Fibroblast of skin of abdomen (primary cell): ENCODE measurements around the gene SIAE.
A peak's percentile ranks its signal among the peaks of the same experiment; 100 is the strongest.
"Not testable (repeated sequence)": the region's sequence is repeated elsewhere in the genome, so short reads cannot be mapped to it uniquely, and the experiment has no call there.

ENCODE experiments used
- DNase-seq: peaks from one replicate; pipeline ENCODE4 v3.0.0-alpha.2; 2013

SIAE gene

DNA sequence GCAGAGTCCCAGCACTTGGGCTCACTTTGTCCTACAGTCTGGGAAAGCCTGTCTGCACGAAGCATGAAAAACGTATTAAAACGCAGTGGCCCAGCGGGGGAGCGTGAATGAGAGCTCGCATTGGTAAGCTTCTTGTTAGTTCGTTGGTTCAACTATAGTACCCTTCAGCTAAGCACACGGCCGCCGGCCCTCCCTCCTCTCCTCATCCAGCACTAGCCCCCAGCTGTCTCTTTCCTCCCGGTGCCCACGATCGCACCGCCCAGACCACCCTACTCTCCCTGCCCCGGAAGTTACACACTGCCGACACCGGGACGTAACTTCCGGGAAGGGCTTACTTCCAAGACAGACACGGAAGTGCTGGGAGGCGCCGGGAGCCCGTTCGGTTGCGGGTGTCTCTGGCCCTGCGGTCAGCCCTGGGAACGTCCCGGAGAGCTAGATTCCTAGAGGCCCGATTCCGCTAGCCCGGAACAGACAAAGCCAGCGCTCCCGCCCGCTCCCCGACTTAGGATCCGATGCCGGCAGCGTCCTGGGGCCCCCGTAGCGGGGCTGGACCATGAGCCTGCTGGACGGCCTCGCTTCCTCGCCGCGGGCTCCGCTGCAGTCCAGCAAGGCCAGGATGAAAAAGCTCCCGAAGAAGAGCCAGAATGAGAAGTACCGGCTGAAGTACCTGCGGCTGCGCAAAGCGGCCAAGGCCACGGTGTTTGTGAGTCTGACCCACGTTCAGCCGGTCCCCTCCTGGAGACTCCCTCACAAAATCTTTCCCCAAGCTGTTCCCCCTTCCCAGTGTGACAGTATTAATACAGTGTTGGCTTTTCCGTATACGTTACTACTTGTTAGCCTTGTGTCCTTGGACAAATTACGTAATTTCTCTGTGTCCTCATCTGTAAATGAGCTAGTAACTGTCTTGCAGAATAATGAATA, 50.7 kb downstream of the SIAE start, which contains the start of gene TBRG1:
TSS of gene TBRG1 (plus strand) at position 334 of the 921 bp plus-strand sequence. CDS start at position 554, 220 bp downstream.
- DNase-seq, result peak; percentile 93

DNA sequence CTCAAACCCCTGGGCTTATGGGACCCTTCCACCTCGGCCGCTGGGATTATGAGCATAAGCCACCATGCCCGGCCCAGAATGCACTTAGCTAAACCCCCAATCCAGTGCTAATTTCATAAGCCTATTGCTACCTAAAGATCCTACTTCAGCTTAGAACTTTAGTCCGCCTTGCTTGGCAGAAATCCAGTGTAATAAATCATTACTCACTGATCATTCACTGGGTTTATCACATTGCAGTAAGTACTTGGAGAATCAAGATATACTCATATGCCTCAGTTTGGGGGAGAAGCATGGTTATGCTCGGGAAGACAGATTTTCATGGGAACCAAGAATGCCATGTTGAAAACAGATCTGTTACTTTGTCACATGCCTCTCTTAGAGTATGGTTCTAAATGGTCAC, 54.7 kb downstream of the SIAE start:
- no peak for DNase-seq

DNA sequence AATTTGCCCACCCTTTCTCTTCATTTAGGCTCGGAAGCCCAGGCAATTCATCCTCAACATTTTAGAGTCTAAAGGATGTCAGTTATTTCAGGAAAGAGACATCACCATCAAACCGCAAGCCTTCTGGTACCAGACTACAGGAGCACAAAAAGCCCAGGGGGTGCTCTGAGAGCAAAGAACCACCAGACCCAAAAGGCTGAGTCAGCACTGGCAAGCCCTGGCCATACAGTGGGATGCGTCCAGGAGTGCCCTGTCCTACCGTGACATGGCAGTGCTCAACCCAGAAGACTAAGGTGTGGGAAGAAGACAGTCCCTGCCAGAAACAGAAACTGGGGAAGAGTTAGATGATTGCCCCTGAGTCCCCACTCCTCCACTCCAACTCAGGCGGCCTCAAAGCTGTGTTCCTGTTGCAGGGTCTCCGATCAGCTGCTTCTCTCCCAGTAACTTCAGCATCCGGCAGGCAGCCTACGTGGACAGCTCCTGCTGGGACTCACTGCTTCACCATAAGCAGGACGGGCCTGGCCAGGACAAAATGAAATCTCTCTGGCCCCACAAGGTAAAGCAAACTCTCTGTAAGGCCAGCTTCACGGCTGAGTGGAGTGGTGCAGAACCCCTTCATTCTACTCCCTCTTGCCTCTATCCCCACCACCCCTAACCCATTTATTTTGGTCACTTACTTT, 60.8 kb downstream of the SIAE start:
- DNase-seq, result no peak

DNA sequence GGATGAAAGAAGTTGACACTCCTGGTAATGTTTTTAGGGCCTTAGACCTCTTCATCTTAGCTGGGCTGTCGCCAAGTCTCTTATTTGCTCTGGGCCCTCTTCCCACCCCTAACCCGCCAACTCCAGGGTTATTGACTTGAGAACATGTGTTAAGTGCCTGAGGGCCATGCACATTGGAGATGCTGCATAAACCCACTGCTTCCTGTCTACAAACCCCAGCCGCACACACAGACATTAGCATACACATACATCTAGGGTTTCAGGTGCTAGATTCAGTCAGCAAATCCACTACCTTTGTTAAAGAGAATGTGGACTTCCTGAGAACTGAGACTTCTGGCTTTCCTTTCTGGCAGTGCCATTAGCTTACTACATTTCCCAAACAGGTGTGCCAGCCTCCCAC, 61.5 kb downstream of the SIAE start:
- DNase-seq, result no peak

DNA sequence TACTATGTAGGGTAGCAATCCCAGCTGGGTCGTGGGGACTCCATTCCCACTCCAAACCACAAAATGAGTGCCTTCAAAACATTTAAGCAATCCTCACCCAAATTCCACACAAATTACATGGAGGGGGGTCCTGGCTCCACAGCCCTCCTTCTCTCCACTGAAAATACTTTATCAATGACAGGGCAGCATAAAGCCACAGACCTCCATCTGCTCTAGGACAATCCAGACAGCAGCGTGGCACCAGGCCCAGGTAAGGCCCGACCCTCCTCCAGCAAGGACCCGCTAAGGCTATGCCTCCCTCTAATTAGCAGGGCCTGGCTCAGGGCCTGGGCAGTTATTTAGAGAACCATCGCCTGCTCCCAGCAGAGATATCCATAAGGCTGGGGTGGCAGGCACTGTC, 62.5 kb downstream of the SIAE start, which contains the start of gene PANX3:
TSS of gene PANX3 (plus strand) at position 365 of the 400 bp plus-strand sequence. CDS start 129 bp downstream, outside the sequence.
- peak; percentile 69 for DNase-seq

DNA sequence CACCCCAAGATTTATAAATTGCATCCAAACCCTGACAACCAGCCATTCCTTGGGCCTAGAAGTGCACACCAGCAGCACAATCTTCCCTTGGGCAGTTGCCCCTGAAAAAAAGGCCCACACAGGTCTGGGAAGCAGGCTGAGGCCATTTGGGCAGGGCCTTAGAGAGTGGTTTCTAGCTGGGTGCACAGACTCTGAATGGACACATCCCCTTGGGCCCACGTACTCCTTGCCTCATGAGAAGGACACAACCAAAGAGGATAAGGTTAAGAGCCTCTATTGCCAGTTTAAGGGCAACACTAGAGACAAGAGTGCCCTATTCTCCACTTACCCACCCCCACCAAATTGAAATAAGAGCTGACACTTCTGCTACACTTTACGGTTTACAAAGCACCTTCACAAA, 63.2 kb downstream of the SIAE start:
- no peak for DNase-seq

DNA sequence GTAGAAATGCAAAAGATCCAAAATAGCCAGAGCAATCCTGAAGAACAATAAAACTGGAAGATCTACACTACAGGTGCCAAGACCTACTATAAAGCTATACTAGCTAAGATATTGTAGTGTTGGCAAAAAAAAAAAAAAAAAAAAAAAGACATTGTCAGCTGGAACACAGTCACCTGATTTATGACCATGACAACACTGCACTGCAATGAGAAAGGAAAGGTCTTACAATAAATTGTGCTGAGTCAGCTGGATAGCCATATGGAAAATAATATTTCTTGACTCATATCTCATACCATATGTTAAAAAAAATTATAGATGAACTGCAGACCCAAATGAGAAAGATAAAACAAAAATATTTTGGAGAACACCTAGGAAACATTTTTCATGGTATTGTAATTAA, 65.4 kb downstream of the SIAE start:
- DNase-seq, result peak; percentile 31

DNA sequence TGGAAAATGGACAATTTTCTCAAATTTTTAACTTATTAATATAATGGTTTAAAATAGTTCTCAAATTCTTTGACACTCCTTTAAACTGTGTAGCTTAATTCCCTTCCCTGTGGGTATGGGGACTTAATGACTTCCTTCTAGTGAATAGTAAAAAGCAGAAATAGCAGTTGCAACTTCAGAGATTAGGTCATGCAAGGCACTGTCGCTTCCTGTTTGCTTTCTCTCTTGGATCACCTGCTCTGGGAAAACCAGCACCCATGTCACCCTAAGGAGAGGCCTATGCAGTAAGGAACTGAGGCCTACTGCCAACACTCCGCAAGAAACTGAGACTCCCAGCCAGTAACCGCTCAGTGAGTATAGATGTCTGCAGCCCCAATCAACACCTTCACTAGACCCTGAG, 67.8 kb downstream of the SIAE start:
- no peak for DNase-seq

DNA sequence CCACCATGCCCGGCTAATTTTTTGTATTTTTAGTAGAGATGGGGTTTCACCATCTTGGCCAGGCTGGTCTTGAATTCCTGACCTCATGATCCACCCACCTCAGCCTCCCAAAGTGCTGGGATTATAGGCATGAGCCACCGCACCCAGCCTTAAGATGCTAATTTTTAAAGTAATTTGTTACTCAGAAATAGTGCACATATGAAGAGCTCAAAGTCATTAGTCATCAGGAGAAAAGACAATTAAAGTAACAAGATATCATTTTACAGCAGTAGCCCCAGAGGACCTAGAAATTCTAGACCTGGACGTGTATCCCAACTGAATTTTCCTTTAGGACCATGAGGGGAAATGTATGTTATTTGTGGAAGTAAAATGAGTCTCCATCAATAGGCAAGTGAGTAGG, 70.8 kb downstream of the SIAE start:
- not testable (repeated sequence) for DNase-seq

DNA sequence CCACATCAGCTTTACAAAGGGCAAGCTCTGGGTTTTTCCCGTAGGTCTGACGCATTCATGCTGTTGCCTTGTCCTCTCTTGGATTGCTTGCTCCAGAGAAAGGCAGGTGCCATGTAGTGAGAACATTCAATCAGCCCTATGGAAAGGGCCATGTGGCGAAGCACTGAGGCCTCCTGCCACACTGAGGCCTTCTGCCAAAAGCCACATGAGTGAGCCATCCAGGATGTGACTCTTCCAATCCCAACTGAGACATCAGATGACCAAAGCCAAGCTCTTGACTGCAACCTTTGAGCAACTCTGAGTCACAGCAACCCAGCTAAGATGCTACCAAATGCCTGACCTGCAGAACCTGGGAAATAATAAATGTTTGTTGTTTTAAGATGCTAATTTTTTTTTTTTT, 71.3 kb downstream of the SIAE start:
- DNase-seq, result no peak

DNA sequence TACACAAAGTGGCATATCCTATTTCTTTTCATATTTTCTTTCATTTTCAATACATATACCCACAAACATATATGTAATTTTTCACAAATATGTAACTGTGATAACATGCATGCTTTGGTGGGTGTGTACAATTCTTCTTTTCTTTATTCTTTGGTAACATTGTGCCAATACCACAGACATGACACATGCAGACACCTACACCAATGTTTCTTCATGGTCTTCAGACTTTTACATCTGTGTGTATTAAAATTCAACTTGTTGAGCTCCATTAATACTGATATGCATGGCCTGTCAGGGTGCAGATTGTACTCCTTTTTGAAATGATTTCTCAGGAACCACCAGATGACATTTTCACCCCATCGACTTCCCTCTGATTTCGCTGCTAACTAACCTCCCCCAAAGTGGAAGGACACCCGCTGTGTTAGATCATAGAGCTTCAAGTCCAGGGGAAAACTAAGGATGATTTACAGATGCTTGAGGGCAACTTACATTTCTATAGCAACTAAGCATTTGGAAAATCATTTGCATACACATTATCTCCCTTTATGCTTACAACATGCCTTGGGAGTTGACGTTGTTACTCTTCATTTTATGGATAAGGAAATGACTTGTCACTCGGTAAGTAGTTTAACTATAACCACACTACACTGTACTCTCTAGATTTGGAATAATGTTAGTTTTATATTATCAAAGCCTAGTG, 72.8 kb downstream of the SIAE start:
- no peak for DNase-seq

DNA sequence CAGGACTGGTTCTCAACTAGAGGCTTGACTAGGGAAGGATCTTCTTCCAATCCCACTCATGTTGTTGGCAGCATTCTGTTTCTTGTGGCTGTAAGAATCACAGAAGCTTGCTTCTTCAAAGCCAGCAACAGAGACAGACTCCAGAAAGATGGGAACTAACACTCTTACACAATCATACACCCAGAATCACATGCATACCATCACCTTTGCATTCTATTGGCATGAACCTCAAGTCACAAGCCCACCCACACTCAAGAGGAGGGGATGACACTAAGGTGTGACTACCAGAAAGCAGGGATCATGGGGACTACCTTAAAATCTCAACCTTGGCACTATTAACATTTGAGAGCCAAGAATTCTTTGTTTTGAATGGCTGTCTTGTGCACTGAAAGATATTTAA, 75.9 kb downstream of the SIAE start:
- DNase-seq, result no peak

DNA sequence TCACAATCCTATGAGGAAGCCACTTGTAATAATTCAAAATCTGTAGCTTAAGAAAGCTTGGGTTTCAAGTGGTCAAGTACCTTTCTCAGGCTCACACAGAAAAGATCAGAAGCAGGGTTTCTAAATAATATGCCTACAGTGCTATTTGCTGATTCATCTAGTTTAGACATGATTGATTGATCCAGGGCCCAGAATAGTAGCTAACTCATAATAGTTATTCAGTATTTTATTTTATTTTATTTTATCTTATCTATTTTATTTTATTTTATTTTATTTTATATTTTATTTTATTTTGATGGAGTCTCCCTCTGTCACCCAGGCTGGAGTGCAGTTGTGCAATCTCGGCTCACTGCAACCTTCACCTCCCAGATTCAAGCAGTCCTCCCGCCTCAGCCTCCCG, 78.2 kb downstream of the SIAE start:
- DNase-seq, result no peak

DNA sequence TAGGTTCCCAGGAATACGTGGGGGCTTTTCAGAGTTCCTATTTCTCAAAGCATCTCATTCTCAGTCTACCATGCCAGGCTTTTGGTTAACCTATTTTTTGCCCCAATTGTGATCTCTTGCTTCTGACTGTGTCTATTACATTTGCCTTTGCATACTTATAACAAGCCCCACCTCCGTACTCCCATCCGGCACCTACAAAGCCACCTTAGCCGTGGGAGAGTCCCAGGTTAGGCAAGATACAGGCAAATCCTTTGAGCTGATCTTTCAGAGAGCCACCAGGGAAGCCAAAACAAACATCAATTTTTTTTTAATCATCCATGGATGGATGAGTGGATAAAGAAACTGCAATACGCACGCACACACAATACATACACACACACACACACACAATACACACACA, 80.9 kb downstream of the SIAE start:
- DNase-seq, result no peak

DNA sequence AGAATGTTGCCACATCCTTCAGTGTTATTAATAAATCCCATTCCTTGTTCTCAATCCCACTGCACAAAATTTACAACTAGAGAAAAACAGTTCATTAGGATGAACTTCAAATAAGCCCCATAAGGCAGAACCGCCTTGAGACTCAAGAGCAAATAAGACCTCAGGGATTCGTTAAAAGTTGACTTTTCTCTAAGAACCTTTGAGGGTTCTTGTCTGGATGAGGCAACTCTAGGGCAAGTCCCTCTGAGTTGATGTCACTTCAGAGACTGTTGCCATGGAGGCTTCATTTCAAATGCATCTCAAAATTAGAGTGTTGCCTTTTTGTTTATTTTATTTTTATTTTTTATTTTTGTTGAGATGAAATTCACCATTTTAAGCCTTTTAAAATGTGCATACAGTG, 82.1 kb downstream of the SIAE start:
- DNase-seq, result no peak

DNA sequence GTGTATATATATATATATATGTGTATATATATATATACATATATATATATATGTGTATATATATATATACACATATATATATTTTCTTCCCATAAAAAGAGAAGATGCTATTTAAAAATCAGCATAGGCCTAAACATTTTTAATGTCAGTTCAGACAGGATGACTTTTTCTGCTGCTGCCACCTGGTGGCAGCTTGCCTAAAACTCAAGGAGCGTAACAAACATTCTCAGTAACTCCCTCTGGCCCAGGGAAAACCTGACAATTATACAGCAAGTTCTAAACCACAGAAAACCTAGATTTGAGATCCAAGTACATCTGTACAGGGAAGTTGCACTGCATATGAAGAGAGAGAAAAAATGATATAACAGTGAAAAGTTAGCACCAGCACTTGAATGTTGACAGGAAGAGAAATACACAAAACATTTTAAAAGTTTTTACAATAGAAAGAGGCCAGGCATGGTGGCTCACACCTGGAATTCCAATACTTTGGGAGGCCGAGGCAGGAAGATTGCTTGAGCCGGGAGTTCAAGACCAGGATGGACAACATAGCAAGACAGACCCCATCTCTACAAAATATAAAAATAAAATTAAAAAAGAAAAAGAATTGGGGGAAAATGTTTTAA, 87.2 kb downstream of the SIAE start:
- DNase-seq, result peak; percentile 58

DNA sequence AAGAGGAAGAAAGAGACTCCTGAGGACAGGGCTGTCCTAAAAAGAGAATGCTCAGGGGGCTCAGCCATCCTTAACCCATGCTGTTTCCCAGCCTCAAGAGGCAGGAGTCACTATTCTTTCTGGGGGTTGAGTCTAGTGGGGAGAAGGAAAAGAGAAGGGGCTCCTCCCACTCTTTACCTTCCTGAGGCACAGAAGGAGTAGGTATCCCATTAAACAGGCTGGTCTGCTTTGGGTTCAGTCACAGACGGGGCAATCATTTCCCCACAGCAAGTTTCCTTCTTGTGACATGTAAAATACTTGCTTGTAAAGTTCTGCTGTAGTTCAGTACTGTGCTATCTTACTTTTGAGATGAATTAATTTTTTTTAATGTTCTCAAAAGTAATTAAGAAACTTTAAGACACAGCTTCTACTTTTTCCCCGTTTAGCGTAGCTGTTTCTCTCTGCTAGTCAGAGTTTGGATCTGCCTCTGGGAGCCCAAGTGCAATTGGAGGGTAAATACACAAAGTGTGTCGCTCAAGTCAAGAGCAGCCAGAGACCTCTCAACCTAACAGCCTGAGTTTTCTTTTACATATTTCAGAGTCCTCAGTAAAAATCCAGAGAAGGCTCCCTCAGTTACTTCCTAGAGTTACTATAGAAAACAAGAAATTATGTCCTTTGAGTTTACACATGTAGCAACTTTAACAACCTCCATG, 88.7 kb downstream of the SIAE start:
- no peak for DNase-seq

DNA sequence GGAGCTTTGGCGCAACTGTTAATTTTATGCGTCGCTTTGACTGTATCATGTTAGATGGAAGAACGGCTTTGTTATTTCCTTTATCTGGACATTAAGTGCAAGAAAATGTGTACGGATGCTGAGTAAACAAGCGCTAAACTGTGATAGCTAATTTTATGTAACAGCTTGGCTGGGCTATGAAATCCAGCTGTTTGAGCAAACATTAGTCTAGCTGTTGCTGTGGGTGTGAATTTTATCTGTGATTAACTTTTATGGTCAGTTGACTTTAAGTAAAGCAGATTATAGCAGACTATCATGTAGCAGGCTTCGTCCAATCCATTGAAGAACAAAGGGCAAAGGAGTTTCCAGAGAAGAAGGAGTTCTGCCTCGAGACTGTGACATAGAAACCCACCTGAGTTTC, 89.8 kb downstream of the SIAE start:
- DNase-seq, result no peak
